Body of pancreas (tissue), 4 donors: ENCODE measurements around the gene GNB2.

Experiments
- CTCF ChIP-seq, 7 experiments: fragments of 450-650 bp in 4 of 7; fragments of 200-600 bp in 3 of 7; sonication (generic) in 3 of 7; IDR thresholded peaks; one replicate each; pipeline ENCODE4 v1.5.1; 2016 to 2019; ENCODE audit warnings: antibody characterized with exemption in 7 of 7
- POLR2A ChIP-seq, 3 donors: fragments of 450-650 bp; IDR thresholded peaks; one replicate each; pipeline ENCODE4 v1.6.1; 2016; ENCODE audit warnings: antibody characterized with exemption in 3 of 3, mild to moderate bottlenecking in 2 of 3

GRCh38 chr7:100706672-100707311 lies 33.3 kb downstream of the GNB2 start:
- TF ChIP-seq CTCF (IDR thresholded peaks at IDR 0.05) (no peak), POLR2A (IDR thresholded peaks at IDR 0.05) (no peak)
